NCI-H2227 (cell line): ENCODE results near the gene RNLS.
A peak's percentile ranks its signal among the peaks of the same experiment; 100 is the strongest.
"Not testable (repeated sequence)": the region's sequence is repeated elsewhere in the genome, so short reads cannot be mapped to it uniquely, and the experiment has no call there.

ENCODE experiments used
- DNase-seq: peaks from one replicate; lab custom pipeline; 2025; ENCODE audit not compliant: unreplicated experiment; lab: John Stamatoyannopoulos, UW

RNLS gene

DNA sequence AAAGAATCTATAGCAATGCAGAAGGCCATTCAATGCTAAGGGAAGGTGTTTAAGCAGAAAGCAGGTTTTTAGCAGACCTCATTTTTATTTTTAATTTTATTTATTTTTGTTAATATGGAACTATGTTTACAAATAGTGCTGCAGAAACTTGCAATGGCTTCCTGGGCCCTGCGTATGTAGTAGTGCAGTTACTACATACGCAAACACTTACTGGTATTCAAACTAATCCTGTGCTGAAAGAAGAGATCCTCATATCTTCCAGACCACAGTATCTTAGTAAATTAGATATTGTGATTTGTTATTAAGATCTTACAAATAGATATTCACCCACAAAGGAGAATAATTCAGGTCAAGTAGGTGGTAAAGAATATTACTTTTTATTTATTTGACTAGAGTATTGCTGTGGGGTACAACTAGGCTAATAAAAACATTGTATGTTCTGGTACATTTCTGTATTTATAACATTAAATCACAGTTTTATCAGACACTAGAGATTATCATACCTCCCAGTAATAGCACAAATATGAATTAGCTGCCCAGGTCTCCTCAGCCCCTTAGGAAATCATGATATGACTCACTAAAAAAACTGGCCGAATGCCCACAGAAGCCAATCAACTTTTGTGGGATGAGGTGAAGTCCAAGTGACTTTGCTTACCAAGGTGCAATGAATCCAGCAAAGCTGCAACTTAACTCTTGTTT, 57.6 kb downstream of the RNLS start:
- DNase-seq, result no peak

DNA sequence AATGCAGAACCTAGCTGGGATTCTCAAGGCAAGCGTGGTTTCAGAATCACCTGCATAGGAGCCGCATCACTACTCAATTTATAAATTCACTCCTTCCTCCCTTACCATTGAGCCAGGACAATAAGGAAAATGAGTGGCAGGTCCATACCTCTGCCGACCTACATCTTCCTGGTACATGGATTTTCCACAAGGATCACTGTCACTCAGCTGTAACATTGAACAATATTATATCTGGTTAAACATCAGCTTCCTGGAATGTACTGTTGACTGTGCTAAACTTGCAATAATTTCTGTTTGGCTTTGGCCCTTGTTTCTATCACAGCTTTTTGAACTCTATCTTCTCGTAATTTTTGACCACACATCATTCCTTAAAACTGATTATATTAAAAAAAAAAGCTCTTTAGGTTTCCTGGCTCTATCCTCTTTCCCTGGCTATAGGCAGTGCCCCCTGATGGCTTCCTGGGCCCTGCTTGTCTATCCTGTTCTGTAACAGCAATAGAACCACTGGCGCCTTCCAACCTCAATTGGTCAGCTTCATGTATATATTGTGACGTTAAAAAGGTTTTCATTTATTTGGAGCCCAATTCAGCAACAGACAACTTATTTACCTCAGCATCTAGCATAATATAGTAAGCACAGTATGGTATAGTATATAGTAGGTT, 59.2 kb downstream of the RNLS start:
- no peak for DNase-seq

DNA sequence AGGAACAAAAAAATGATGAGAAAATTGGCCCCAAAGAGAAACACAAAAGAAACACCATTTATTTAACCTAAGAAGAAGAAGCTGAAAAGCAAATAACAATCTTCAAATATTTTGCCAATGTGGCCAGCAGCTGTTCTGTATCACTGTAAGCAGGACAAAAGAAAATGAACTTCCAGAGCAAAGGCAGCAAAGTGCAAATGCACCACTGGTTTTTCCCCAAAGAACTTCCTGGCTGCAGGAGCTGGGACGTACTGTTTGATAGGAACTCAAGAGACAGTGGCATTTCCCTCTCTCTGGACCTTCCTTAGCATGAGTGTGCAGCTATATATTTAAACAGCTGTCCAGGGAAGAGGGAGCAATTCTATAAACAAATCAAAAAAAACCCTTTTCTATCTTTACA, 60.4 kb downstream of the RNLS start:
- no peak for DNase-seq

DNA sequence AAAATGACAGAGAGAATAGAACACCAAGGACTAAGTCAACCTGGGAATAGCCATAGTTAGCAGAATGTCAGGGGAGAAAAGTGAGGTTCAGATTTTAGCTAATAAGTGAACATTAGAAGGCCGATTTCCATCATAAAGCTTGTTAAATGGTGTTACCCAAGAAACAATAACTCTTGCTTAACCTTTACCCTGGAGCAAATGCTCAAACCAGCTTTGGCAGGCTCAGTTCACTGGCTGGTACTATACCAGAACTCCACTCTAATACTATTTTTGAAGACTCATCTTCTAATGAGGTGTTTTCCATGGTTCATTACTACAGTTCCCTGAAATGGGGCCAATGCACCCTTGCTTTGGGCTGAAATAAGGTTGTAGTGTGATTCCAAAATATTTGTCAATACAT, 61.3 kb downstream of the RNLS start:
- no peak for DNase-seq

DNA sequence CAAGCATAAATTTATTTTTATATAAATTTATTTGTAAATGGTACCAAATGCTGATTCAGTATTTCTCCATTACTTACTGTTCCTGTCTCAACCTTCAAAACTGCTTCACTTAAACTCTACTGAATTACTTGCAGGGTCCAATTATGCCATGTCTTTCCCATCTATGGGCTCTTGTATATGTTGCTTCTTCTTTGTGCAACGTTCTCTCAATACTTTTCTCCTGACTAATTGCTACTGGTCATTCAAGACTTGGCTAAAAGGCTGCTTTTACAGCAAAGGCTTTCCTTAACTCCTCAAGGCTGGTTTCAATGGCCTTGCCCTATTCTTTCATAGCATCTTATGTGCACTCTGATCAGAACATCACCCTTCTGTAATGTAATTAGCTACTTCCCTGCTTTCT, 67.9 kb downstream of the RNLS start:
- DNase-seq, result no peak

DNA sequence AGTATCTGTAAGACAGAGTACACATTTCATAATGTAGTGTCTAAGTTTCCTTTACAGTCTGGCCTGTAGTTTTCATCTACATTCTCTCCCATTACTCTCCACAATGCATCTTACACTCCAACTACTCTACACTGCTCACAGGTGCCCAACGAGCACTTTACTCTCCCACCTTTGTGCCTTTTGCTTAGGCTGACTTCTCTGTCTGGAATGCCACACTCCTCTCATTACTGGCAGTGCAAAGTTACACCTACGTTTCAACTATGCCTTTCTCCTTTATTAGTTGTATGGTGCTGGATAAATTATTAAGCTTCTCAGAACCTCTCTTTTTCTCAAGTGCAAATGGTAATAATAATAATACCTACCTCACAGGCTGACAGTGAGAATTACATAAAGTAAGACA, 70.5 kb downstream of the RNLS start:
- DNase-seq, result no peak

DNA sequence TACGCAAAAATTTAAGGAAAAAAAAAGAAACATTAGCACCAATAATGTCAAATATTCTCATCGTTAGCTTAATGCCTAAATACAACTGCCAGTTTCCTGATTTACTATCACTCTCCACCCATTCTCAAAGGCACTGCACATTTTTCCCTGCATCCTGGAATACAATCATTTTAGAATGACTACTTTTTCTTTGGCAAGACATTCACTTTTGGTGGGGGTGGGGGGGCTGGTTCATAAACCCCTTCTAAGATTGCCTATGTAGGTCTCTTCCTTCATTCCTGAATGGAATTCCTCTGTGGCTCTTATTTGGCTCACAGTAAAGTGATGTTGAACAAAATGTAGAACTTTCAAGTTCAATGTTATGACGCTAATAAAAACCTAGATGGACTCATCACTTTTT, 74.3 kb downstream of the RNLS start:
- no peak for DNase-seq

DNA sequence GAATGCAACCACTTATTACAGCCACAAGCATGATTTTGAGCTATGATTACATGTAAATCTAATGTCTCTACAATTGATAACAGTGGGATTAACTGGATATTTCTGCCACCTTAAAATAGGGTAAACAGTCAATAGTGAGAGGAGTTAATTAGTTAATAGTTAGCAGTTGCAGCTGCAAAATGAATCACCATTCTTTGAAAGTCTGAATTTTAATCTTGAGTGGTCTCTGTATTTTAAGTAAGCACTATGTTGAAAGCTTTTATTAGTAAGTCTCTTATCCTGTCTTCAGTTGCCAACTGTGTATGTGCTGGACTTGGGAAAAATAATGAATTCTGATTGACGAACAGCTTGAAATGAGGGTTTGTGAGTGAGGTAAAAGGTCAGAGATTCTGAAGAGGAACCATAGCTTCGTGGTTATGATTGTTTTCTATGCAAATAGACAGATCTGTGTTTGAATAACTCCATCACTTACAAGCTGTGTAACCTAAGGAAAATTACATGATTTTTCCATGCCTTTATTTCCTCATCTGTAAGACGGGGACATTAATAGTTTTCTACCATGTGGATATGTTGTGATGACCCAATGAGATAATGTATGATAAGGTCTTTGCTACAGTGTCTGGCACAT, 75.2 kb downstream of the RNLS start:
- DNase-seq, result no peak

DNA sequence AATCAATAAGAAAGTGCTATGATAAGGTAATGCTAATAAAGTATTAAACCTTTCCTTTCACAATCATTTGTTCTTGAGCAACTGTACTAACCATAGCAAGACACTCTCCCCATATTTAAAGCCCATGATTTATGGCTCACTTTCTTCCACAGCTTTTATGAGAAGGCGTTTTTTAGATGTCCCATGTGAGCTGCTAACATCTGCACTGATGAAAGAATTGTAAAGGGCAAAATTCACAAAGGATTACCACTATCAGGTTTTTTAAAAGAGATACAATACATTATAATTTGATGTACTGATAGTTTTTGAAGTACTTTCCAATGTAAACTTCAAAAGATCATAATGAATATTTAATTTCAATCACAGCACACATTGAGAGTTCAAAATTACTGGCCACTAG, 75.7 kb downstream of the RNLS start:
- DNase-seq, result no peak

DNA sequence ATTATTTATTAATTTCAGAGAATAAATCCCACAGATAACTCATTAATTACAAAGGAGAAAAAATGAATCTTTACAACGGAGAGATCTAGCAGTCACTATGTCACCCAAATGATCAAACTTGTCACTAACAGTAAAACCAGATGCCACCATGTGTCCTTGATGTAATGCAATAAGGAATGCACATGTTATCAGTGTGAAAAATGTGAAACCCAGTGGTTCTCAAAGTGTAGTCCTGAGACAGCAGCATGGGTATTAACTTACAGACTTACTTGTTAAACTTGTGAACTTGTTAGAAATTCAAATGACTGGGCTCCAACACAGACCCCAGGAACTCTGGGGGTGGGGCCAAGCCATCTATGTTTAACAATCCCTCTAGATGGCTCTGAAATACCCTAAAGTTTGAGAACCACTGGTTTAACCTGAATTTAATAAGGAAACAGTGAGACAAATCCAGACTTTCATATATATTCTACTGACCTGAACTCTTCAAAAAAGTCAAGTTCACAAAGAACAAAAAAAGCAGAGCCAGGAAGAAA, 77.4 kb downstream of the RNLS start:
- no peak for DNase-seq

DNA sequence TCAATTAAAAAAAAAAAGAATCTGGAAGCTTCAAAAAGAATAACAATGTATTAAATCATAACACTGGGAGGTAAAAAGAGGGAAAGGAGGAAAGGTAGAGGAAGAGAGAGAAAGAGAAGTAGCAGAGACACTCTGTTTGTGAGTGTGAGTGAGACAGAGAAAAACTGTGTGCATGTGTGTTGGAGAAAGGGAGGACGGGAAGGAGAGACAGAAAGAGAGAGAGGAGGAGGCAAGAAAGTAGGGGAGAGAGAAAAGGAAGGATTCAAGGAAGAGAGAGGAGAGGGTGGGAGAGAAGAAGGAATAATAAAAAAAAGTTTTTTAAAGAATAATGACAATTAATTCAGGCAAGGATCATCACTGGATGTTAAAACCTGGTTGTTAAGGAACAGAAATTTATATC, 77.9 kb downstream of the RNLS start:
- no peak for DNase-seq

DNA sequence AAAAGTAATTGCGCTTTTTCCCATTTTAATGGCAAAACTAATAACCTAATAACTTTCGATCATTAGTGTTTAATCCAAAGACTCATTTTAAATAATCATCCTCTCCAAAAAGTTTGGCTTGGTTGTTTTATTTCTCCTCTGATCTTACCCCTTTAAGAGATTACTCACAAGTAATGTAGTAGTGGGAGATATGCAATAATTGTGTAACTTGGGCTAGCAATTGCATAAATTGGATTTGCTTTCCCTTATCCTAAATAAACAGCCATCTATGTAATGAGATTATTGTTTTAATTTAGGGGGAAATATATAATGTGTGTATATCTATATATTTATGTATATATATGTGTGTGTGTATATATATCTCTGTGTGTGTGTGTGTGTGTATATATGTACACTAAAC, 82.5 kb downstream of the RNLS start:
- no peak for DNase-seq

DNA sequence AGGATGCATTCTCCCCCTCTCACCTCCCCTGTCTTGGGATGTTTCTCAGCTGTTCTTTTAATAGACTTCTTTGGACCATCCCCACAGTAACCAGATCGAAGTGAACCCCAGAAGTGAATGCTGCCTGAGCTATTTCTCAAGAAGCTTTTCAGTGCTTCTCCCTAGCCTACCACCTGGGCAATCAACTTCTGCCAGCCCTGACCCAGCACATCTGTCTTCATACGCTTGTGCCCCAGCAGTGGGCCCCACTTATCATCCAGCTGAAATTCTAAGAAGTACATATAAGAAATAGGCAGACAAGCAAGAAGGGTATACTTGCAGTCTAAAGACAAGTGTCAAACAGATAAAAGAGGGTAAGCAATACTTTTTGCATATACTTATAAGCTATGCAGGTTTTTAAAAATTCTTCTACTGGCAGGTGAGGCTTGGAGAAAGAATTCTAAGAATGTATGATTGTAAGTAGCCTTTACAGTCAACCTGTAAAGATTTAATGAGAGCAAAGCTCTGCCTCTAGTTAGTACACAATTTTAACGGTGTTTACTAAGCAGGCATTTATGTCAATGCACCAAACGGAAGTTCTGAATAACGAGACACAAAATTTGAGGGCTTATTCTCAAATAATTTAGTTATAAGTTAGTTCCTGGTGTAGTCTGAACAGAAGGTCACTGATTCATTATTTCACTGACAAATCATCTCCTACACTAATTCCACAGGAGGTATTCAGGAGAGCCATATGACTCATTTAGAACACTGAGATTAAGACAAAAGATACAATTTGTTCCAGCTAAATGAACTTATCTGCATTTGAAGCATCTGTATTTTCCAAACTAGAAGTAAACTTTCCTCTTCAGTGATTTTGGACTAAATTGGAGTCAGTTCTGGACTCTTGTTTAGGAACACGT, 83.3 kb downstream of the RNLS start:
- no peak for DNase-seq

DNA sequence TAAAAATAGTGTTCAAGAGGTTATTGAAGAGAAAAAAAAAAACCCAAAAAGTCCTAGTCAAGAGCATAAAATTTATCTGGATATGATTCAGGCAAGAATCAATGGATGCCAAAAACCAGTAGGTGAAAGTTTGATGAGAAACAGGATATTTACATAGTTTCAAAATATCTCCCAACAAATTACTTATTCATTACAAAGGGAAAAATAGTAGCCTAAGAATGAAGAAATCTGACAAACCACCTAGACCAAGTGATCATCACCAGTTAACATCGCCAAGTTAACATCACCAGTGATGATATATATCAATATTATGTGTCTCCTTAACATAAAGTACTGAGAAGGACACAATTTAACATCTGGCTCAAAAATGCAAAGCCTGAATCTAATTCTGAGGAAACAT, 85.2 kb downstream of the RNLS start:
- no peak for DNase-seq

DNA sequence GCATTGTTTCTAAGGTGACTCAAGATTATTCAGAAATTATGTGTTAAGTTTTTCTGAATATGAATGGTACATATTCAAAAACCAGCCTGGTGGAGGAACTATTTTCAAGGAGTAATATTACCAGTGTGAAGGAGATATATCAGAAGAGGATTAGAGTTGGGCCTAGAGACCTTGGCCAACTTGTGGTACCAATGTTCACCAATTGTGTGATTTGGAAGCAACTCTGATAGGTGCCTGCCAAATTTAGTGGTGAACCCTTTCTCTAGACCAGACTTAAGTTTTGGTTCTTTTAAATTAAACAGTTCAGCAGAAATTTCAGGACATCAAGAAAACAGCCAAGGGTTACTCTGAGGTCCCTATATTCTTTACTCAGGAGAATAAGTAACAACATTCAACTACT, 88.6 kb downstream of the RNLS start:
- DNase-seq, result no peak

DNA sequence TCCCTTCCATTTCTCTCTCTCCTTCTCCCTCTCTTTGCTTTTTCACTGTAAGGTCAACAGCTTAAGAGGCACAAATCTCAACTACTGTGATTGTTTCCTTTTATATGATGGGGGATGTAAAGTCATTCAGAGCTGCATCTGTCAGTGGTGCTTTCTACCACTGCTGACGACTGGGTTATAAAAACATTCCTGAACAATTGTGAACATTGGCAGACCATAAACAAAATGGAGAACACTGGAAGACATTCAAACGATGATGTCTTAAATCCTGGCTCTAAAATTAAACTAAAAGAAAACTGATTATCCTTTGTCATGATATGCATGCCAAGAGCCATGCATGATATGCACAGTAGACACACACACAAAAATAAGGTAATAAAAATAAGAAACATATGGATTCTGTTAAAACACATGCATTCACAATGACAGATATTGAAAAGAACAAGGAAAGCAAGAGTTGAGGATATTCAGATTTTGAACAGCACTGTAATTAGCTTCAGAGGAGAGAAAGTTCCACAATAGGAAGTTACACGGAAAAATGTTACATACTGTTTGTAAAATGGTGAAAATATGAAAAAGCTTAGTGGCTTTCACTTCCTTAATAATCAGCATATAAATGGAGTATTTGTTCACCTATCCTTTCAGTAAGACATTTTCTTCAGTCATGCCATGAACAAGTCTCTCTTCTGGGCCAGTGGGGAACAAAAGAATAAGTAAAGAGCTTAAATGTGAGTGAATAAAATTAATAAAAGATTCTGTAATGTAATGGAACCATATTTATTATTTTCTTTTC, 89.2 kb downstream of the RNLS start:
- peak; percentile 8 for DNase-seq

DNA sequence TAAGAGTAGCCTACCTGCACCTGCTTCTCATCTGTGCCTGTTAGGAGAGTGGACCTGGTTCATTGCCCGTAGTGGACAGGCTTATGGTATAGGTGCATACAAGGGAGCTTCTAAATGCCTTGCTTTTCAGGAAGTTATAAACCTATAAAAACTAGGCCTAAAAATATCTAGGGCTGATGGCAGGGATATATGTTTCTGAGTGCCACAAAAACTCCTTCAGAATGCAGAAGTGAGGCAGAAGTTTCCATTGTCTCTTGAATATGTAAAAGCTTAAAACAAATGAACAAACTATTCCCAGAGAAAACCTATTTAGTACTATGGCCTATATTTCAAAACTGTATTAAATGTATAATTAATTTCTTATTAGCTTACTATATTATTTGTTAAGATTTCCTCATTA, 91.8 kb downstream of the RNLS start:
- no peak for DNase-seq

DNA sequence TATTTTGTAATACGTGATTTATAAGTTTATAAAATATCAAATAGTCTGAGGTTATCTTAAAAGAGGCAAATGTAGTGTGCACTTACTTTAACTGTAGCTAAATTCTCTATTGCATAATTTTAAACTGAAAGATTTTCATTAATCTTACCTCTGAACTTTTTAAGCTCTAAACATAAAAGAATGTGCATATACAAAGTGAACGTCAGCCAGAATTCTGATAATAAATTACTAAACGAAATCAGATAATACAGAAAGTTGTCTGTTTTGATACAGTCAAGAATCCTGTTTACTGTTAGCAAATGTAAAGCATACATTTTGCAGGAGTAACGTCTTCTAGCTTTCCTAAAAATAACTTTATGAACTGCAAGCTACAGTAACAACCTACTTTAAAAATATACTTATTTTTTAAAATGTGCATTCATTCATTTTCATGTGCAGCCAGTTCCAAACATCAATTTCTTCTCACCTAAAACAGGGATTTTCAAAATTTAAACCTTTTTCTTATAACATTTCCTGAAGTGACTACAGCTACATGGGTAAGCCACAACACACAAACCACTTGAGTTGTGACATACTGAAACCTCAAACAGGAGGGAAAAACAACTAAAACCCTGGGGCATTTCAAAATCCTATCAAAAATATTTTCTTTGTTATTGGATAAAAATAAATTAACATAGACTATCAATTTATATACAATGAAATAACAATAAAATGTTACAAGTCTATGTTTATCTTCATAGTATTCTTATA, 92.7 kb downstream of the RNLS start:
- no peak for DNase-seq

DNA sequence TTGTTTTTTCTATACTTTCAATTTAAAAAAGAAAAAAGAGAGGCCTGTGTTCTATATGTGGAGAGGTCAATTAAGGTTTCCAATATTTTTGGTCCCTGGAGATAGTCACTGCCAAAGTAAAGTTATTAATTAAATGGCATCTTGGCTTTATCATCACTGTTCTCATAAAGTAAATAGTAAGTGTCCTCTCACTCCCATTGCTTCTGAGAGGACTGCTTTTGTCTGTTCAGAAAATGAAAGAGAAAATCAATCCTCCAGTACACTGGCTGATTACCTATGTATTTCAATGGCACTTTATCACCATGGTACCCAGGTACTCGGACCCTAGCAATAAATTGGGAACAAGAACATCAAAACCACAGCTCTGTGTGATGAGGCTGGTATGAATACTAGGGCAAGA, 94.0 kb downstream of the RNLS start:
- DNase-seq, result no peak

DNA sequence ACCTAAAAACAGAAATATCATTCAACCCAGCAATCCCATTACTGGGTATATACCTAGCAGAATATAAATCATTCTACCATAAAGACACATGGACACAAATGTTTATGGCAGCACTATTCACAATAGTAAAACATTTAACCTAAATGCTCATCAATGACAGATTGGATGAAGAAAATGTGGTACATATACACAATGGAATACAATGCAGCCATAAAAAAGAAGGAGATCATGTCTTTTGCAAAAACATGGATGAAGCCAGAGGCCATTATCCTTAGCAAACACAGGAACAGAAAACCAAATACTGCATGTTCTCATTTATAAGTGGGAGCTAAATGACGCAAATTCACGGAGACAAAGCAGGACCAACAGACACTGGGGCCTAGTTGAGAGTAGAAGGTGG, 96.3 kb downstream of the RNLS start:
- not testable (repeated sequence) for DNase-seq
